ENCODE measurements around the gene TBCEL.
"Not testable (repeated sequence)": the region's sequence is repeated elsewhere in the genome, so short reads cannot be mapped to it uniquely, and the experiment has no call there.

The TBCEL gene

GRCh38 chr11:121023848-121024751 lies at the start of gene TBCEL:
TSS of gene TBCEL (plus strand) at chr11:121024102. CDS start at chr11:121045691, 21,589 bp downstream.
- DNase-seq = peak; percentile 76

- no peak for DNase-seq
These were observed 49.4 kb upstream of the TBCEL start for GRCh38 chr11:120974466-120974865.

GRCh38 chr11:120974965-120975364 lies 48.9 kb upstream of the TBCEL start:
- DNase-seq = no peak

DNA sequence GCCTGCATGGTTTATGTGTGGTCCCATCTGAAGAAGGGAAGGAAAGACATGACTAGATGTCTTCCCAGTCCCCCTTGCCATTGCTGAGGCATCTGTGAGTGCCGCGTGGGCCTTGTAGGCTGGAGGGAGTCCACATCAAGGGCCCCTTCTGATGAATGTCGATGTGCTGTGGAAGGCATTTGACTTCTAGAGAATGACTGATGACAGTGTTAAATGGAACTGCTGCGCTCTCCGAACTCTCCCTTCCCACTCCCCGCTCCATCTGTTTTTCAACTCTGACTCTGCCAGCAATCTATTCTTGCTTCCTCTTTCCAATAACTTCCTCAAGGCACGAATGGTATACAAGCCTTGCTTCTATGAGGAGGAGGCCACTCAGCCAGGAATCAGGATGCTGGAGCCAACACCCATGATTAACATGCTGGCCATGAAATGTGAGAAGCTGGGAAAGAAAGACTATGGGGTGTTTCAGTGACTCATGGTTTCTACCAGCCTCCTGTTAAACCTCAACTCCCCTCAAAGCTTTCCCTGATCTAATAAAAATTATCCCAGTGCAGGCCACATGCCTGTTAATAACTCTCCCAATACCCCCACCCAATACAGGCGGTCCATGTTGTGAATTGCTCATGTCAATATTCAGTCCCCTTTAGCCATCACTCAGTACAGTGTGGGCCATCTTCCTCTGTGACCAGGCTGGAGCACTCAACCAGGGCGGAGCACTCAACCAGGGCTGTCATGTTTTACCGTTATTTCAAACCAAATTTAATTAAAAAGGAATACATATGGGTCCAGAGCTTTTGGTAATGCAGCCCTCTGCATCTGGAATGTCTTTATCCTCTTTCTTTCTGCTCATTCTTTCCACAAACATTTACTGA lies 46.4 kb upstream of the TBCEL start:
- no peak for DNase-seq

DNA sequence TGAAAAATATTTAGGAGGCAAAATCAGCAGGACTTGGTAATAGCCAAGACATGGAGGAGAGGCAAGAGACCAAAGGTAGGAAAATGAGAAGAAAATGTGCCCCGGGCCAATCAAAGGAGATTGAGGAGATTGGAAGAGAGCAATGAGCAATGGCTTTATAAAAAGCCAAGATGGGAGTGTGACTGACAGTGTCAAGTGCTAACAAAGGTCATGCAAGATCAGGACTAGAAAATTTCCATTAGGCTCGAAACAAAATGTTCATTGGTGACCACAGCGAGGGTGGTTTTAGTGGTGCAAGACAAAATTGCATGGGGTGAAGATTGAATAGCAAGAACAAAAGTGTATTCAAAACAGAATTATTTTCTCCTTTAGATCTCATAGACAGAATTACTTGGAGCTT lies 45.2 kb upstream of the TBCEL start:
- DNase-seq = no peak

DNA sequence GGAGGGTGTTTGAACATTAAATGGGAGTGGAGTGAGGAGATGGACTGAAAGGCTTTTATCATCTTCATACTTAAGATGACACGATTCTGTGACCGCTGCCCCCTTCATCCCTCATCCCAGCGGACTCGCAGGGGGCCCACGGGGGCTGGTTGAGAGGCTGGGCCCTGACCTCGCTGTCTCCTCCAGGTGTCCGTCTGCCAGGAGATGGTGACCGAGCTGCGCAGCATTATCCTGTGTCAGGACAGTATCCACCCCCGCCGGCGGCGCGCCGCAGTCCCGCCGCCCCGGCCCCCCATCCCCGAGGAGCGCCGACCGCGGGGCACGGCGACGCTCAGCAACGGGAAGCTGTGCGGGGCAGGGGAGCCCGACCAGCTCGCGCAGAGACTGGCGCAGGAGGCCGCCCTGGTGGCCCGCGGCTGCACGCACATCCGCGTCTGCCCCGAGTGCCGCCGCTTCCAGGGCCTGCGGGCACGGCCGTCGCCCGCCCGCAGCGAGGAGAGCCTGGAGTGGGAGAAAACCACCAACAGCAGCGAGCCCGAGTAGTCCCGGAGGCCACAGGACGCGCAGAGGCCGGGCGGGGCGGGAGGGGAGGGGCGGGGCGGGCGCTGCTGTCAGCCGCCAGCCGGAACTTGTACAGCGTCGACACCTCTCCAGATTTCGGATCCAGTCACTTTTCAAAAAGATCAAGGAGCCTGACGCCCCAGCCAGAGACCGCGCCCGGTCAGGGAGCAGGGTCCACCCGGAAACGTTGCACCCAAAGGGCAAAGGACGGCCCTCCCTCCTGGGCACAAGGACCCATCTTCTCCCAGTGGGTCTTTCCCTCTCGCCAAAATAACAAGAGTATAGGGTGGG lies 38.0 kb upstream of the TBCEL start:
- peak; percentile 19 for DNase-seq

DNA sequence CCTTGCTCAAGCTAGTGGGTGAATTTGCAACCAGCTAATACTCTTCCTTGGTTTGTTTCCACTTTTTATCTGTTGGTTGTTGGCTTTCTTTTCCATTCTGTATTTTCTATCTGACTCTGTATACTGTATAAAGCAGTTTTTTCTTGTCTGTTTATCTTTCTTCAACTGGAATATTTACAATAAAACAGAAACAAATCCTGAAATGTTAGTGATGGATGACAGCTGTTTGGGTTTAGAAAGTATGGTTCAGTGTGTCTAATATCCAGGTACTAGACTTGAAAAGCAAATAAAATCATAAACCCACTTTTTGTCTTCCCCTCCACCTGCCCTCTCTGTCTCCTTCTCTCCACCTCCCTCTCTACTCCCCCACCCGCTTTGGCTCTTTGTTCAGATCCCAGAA lies 35.3 kb upstream of the TBCEL start:
- DNase-seq = no peak

DNA sequence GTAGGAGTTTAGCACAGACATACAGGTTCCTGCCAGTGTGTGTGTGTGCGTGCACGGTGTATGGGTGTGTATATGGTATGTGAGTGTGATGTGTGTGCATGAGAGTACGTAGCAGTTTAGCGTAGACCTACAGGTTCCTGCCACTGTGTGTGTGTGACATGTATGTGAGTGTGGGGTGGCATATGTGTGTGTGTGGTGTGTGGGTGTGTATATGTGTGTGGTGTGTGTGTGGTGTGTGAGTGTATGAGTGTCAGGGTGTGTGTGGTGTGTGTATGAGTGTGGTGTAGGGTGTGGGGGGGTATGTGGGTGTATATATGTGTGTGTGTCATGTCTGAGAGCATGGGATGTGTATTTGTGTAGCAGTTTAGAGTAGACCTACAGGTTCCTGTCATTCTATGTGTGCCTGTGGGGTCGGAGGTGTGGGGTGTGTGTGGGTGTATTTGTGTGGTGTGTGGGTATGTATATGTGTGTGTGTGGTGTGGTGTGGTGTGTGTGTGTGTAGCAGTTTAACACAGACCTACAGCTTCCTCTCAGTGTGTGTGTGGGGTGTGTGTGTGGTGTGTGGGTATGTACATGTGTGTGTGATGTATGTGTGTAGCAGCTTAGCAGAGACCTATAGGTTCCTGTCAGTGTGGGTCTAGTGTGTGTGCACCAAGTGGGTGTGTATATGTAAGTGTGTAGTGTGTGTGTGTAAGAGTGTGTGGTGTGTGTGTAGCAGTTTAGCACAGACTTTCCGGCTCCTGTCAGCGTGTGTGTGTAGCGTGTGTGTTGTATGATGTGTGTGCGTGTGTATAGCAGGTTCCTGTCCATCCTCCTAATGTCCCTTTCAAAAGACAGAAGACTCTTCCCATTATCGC lies 31.8 kb upstream of the TBCEL start:
- no peak for DNase-seq

DNA sequence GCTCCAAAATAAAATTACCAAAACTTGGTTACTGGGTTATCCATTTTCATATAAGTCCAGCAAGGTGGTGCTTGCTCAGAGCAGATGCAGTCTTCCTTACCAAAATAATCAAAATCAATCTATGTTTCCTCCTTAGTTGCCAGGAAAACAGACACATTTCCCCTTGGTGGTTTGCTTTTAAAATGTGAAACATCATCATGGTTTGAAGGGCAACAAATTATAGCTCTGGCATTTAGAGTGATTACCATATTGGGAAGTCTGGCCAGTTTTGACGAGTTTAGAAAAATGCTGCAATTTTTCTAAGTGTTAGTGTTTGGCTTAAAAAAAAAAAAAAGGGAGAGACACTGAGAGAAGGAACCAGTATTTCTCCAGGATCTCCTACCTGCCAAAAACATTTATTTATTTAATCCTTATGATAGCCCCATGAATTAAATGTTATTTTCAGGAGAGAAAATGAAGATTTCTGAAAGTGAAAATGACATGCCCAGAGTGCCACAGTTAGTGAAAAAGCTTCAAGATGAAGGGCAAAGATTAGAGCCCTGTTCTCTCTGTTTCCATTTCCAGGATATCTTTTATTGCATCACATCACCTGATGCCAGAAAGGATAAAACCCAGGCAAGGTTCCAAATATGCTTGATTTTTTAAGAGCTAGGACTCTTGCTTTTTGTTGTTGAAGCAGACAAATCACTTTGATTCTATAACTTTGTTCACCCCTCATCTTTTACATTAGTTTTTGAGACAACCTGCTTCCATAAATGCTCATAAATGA lies 29.6 kb upstream of the TBCEL start:
- no peak for DNase-seq

DNA sequence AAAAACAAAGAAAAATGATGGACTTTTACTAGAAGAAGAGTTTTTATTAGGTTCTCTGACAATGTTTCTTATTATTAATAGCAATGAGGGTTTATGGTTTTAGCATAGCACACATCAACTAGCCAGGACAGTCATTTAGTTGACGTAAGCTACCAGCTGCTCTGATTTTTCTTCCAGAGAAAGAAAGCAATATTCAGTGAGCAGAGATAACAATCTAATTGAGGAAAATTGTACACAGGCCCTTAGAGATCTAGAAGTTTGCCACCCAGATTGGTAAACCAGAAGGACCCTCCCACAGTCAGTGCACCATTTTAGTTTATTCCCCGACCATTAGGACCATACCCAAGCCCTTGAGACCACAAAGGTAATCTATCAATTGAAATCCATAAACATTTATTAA lies 28.7 kb upstream of the TBCEL start:
- no peak for DNase-seq

DNA sequence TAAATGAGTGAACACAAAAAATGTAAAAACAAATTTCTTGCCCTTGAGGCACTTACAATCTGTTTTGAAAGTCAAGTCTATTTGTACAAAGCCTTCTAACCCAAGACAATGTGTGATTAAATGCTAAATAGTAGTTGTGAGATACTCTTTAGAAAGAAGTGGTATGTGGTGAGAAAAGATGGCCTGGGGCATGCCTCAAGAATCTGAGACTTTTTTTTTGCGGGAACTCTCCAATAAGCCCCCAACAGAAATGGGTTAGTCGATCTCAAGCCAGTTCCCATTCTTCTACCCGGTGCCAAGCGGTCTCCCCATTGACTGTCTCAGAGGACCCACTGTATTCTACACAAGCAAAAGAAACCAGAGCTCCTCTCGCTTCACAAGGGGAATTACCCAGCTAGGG lies 26.9 kb upstream of the TBCEL start:
- DNase-seq = no peak

DNA sequence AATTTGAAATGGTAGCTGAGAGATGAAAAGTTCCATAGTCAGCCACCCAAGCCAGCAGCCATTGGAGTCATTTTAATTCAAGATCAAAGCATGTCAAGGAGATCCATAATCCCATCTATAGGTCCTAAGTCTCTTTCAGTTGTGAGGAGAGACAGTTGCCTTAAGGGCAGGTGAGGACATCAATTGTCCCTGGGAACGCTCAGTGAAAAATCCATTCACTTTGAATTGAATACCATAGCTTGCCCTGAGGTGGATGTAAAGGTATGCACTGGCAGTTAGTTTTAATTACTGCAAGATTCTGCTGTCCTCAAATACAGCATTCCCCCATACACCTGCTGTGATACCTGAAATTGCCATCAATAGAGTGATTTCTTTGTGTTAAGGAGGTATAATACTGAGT lies 25.3 kb upstream of the TBCEL start:
- no peak for DNase-seq

DNA sequence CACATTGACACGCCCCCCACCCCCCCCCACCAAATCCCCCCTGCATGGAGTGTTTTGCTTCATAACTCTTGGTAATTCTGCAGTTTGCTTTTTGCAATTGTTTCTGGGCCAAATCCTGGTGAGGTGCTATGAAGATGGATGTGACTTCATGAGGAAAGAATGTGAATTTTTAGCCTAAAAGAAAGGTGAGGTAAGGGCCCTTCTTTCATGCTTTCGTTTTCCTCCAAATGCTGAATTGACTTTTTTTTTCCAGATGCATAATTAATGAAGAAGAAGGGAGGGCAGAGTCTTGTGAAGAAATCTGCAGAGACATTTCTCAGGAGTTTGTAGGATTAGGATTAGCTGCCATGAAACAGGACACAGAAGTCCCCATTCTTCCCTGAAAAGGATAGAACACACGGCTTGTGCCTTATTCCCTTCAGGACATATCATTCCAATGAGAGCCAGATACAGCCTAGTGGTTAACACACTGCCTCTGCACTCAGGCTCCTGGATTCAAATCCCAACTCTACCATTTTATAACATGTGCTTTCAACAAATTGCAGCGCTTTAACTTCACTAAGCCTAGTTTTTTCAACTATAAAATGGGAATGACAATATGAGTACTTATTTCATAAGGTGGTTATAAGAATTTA lies 19.6 kb upstream of the TBCEL start:
- DNase-seq = no peak

DNA sequence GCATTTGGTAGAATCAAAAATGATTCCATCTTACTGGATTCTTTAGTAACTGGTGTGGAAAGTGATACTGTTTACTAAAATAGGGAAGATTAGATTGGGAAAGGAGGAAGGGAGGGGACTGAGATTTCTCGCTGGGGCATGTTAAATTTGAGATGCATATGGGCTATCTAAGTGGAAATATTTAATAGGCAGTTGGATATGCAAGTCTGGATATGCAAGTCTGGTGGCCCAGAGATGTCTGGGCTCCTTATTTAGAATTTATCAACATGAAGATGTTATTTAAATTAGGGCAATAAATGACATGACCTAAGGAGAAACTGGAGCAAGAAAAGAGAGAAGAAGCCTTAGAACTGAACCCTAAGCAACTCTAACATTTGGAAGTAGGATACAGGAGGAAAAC lies 17.0 kb upstream of the TBCEL start:
- DNase-seq = no peak

DNA sequence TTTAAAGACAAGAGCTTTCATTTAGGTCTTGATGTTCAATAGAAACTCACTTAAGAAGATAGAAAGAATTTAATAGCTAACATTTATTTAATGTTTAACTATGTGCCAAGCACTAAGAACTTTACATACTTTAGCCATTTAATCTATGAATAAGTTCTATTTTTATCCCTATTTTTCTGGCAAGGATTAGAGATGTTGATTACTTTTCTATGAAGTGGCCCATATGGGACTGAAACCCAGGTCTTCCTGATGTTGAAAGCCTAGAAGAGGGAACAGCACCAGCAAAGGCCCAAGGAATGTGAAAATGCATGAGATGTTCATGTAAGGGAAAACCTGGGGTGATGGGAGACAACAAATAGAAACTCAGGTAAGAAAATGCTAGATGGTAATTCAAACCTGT lies 15.4 kb upstream of the TBCEL start:
- no peak for DNase-seq

DNA sequence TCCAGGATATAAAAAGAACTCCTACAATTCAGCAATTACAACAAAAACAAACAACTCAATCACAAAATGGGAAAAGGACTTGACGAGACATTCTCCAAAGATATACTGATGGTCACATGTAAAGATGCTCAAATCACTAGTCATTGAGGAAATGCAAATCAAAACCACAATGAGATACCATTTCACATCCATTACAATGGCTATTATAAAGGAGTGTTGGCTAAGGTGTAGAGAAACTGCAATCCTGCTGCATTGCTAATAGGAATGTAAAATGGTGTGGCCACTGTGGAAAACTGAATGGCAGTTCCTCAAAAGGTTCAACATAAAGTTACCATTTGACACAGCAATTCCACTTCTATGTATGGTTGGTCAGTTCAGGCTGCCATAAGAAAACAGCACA lies 11.8 kb upstream of the TBCEL start:
- DNase-seq = no peak

- DNase-seq = no peak
These were observed 5.2 kb upstream of the TBCEL start for GRCh38 chr11:121018746-121019145.

GRCh38 chr11:121021718-121022117 lies 2.2 kb upstream of the TBCEL start:
- not testable (repeated sequence) for DNase-seq

DNA sequence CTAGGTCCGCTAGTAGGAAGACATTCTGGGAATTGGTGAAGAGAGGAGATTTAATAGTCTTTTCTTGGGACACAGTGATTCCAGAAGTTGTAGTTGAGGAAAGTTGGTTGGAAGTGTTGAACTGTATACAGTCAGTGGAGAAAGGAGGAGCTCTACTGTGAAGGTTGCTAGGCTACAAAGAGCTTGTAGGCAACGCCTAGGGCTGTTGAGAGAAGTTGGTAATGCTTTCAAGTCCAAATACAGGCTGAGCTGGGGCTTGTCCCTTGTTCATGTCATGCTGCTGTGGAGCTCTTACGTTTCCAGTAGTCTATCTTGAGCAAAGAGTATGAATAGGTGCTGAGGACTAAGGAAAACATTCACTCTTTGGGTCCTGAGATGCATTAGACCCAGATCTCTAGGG lies 1.1 kb downstream of the TBCEL start:
- DNase-seq = no peak

- no peak for DNase-seq
These were observed 5.3 kb downstream of the TBCEL start for GRCh38 chr11:121029153-121029552.

Measured in activated gamma-delta T cell treated with Interleukin-2 at 50 U/mL for 16 hours (primary cell).